Left lung (tissue), 10 donors: ENCODE results near the gene IFNB1. TPM values are rescaled to one million over a fixed set of nuclear protein-coding genes. Genes with fewer than 3 reads are reported as not detected.
A peak's percentile ranks its signal among the peaks of the same experiment; 100 is the strongest.

Experiments used
- ATAC-seq: fragments of 200-7000 bp; cut with Tn5 transposase; one replicate; pipeline ENCODE4 v1.9.1; 2020; ENCODE audit warnings: moderate library complexity
- DNase-seq, 4 donors: peaks; one replicate each; pipeline ENCODE4 v3.0.0-alpha.2; 2013 to 2020
- H3K27ac ChIP-seq, 2 donors: fragments of 200-600 bp; sonication (generic) in 1 of 2; one replicate each; pipeline versions ENCODE4 v1.5.0 to v1.8.0; 2020 to 2021
- H3K27me3 ChIP-seq, 2 donors: fragments of 200-600 bp; sonication (generic) in 1 of 2; one replicate each; pipeline versions ENCODE4 v1.5.0 to v1.8.0; 2020 to 2021
- H3K36me3 ChIP-seq, 2 donors: fragments of 200-600 bp; sonication (generic) in 1 of 2; one replicate each; pipeline versions ENCODE4 v1.5.0 to v1.8.0; 2020 to 2021
- H3K4me1 ChIP-seq, 2 donors: fragments of 200-600 bp; one replicate each; pipeline ENCODE4 v1.8.0; 2021
- H3K4me3 ChIP-seq, 2 donors: fragments of 200-600 bp; sonication (generic) in 1 of 2; one replicate each; pipeline versions ENCODE4 v1.5.0 to v1.8.0; 2020 to 2021; ENCODE audit warnings: mild to moderate bottlenecking in 1 of 2
- H3K9me3 ChIP-seq, 2 donors: fragments of 200-600 bp; sonication (generic) in 1 of 2; one replicate each; pipeline versions ENCODE4 v1.5.0 to v1.8.0; 2020 to 2021
- intact Hi-C, 2 donors: fragments of 100-400 bp; cut with DNase I; formaldehyde crosslinking; loops; one replicate each; pipeline versions ENCODE4 v1.11.2 to v1.14.2; 2022
- polyA plus RNA-seq, 6 donors: library from polyadenylated mRNA; unstranded; fragments of 120-200 nt; gene quantifications; one replicate each; pipeline ENCODE4 v1.2.1, GENCODE V29; 2013; ENCODE audit not compliant: insufficient read length in 6 of 6
- total RNA-seq, 2 donors: library from RNA; stranded (reverse); fragmentation: NEBNext Ultra II Directional; extraction: Animal tissue kit (Norgen Biotek cat#: 25700); gene quantifications; one replicate each; pipeline ENCODE4 v1.2.1, GENCODE V29; 2021
- TF ChIP-seq, protein P1 (sequence below), 2 donors: fragments of 200-600 bp; sonication (generic) in 1 of 2; IDR thresholded peaks; one replicate each; pipeline versions ENCODE4 v1.5.0 to v1.8.0; 2021; ENCODE audit warnings: antibody characterized with exemption in 2 of 2
- donor health status: DM: no; HTN: yes; CAD: no.
- donor health status: DM: no; HTN: no; CAD: no.

Gene IFNB1
- total and polyA plus RNA-seq, 8 donors: not detected

DNA sequence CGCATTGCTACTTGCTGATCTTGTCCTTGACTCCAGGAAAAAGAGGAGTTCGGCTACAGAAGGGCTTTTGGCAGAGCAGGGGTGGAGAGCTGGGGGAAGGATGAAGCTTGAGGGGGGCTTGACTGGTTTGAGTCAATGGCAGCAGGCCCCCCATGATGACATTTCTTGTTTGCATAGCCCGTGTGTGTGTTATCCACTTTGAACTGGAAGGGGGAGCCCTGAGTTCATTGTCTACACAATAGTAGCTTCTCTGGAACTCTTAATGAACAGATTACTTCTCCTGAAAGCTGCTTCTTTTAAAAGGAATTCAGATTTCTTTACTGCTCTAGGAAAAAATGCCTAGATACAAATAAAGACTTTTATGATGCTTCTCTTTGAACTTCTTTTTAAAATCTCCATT, 2.3 kb downstream of the IFNB1 start:
- intact Hi-C loops: no loop called here
- ATAC-seq: no peak
- Histone ChIP-seq H3K36me3 (no peaks in the 10 kb centered on the region), H3K9me3 (no peaks in the 10 kb centered on the region), H3K4me3 (no peak overlapping the region), H3K27me3 (no peaks in the 10 kb centered on the region), H3K4me1 (peaks cover 0 to under 1% of the 10 kb centered on the region in 2 donors), H3K27ac (no peak overlapping the region)
- TF ChIP-seq, protein P1, sequence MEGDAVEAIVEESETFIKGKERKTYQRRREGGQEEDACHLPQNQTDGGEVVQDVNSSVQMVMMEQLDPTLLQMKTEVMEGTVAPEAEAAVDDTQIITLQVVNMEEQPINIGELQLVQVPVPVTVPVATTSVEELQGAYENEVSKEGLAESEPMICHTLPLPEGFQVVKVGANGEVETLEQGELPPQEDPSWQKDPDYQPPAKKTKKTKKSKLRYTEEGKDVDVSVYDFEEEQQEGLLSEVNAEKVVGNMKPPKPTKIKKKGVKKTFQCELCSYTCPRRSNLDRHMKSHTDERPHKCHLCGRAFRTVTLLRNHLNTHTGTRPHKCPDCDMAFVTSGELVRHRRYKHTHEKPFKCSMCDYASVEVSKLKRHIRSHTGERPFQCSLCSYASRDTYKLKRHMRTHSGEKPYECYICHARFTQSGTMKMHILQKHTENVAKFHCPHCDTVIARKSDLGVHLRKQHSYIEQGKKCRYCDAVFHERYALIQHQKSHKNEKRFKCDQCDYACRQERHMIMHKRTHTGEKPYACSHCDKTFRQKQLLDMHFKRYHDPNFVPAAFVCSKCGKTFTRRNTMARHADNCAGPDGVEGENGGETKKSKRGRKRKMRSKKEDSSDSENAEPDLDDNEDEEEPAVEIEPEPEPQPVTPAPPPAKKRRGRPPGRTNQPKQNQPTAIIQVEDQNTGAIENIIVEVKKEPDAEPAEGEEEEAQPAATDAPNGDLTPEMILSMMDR (IDR thresholded peaks at IDR 0.05): no peak
- no peak for DNase-seq

DNA sequence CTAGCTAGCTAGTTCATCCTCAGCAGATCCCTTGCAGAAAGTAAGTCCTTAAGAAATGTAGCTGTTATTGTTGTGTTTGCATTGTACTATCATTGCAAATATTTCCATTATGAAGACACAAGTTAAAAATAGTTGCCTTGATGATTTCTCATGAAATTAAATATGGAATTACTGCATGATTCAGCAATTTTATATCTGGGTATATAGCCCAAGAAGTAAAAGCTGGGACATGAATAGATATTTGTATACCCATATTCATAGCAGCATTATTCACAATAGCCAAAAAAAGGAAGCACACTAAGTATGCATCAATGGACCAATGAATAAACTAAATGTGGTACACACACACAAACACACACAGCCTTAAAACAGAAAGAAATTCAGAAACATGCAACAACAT, 6.8 kb downstream of the IFNB1 start:
- intact Hi-C loops: no loop called here

DNA sequence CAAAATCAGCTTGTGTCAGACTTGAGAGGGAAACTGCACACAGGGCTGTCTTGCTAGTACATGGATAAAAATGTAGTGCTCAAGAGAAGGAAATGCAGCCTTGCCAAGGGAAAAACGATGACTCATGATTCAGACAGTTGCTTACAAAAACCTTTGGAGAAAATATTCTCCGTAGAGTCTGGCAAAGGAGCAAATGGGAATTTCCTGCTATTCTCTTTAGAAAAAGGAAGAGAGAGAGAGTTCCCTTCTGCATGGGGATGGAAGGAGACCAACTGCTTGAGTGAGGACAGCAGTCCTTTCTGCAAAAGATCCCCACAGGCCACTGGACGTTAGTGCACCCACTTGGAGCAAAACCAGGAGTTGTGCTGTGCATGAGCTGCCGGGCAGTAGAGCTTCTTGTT, 7.6 kb downstream of the IFNB1 start:
- H3K4me3 ChIP-seq: no peak overlapping the region
- H3K9me3 ChIP-seq: no peaks in the 10 kb centered on the region
- intact Hi-C loops: no loop called here
- H3K36me3 ChIP-seq: no peaks in the 10 kb centered on the region
- H3K4me1 ChIP-seq: peaks cover 0 to 11% of the 10 kb centered on the region in 2 donors
- DNase-seq (peak in 2 of 4 donors; percentile 42 to 68), ATAC-seq (peak; percentile 97)
- TF ChIP-seq, protein P1 (IDR thresholded peaks at IDR 0.05): peak; percentile 24 to 30
- no peaks in the 10 kb centered on the region for H3K27me3 ChIP-seq
- peak overlapping the region in 1 of 2 donors; percentile 24 for H3K27ac ChIP-seq

More for the DNA sequence above, 6.8 kb downstream of the IFNB1 start:
- no peaks in the 10 kb centered on the region for H3K27me3 ChIP-seq
- H3K4me3 ChIP-seq: no peak overlapping the region
- no peaks in the 10 kb centered on the region for H3K36me3 ChIP-seq
- TF ChIP-seq, protein P1 (IDR thresholded peaks at IDR 0.05): no peak
- ATAC-seq: no peak
- no peak for DNase-seq
- H3K4me1 ChIP-seq: peaks cover 0 to 11% of the 10 kb centered on the region in 2 donors
- H3K9me3 ChIP-seq: no peaks in the 10 kb centered on the region
- H3K27ac ChIP-seq: no peak overlapping the region

DNA sequence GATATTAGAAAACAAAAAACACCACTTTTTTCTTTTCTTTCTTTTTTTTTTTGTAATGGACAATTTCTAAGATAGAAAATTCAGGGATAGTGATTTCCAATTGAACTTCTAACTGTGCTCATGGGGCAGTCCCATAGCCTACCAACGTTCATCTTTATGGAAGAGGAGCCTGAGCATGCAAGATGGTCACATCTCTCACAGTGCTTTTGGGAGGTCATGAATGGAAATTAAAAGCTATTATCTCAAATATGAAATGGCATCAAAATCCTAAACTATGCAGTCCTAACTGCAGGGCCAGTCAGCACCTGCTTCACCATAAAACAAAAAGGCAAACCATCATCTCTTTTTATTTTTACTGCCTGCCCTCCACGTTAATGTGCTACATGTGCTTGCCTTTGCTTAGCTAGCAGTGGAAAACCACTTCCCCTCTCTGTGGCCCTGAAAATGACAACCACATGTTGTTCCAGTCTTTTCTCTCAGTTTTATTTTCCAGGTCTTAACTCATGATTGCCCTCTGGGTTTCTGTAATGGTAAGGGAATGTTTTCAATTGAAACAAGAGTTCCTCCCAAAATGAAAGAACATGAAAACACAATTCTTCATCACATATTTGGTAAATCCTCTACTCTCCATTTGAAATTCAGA, 16.7 kb downstream of the IFNB1 start:
- H3K27me3 ChIP-seq: no peaks in the 10 kb centered on the region
- H3K4me1 ChIP-seq: no peaks in the 10 kb centered on the region
- intact Hi-C loops: no loop called here
- ATAC-seq: no peak
- H3K36me3 ChIP-seq: no peaks in the 10 kb centered on the region
- H3K9me3 ChIP-seq: no peaks in the 10 kb centered on the region
- TF ChIP-seq, protein P1 (IDR thresholded peaks at IDR 0.05): no peak
- no peak overlapping the region for H3K4me3 ChIP-seq
- H3K27ac ChIP-seq: no peak overlapping the region
- no peak for DNase-seq

DNA sequence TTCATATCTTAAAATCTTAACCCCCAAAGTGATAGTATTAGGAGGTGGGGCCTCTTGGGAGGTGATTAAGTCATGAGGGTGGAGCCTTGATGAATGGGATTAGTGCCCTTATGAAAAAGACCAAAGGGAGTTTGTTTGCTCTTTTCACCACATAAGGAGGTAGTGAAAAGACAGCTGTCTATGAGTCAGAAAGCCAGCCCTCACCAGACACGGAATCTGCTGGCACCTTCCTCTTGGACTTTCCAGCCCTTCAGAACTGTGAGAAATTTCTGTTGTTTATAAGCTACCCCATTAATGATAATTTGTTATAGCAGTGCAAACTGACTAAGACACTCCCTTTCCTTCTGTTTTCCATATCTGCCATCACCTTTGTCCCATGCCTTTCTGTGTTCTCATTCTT, 20.8 kb downstream of the IFNB1 start:
- no peak overlapping the region for H3K4me3 ChIP-seq
- DNase-seq (no peak), ATAC-seq (no peak)
- intact Hi-C loops: no loop called here
- H3K36me3 ChIP-seq: no peaks in the 10 kb centered on the region
- no peaks in the 10 kb centered on the region for H3K4me1 ChIP-seq
- TF ChIP-seq, protein P1 (IDR thresholded peaks at IDR 0.05): no peak
- no peaks in the 10 kb centered on the region for H3K9me3 ChIP-seq
- no peak overlapping the region for H3K27ac ChIP-seq
- no peaks in the 10 kb centered on the region for H3K27me3 ChIP-seq
